Transverse colon (tissue), 4 donors: Measurements from ENCODE around the gene ZDHHC16. TPM values are rescaled to one million over a fixed set of nuclear protein-coding genes. Genes with fewer than 3 reads are reported as not detected.

Experiments used
- DNase-seq: peaks from one replicate; pipeline ENCODE4 v3.0.0-alpha.2; 2019
- H3K27ac ChIP-seq, 4 donors: fragments of 200-600 bp; sonication (generic); 2 replicates each; pipeline ENCODE4 v1.5.1; 2016 to 2018; ENCODE audit warnings: inconsistent platforms in 4 of 4
- H3K27me3 ChIP-seq: fragments of 200-600 bp; sonication (generic); 2 replicates; pipeline ENCODE4 v1.5.1; 2017; ENCODE audit warnings: inconsistent platforms
- H3K36me3 ChIP-seq, 4 donors: fragments of 200-600 bp; sonication (generic); 2 replicates each; pipeline ENCODE4 v1.5.1; 2017 to 2019; ENCODE audit warnings: inconsistent platforms in 4 of 4
- H3K4me1 ChIP-seq, 4 donors: fragments of 200-600 bp; sonication (generic); 2 replicates each; pipeline ENCODE4 v1.5.1; 2017 to 2020; ENCODE audit warnings: inconsistent platforms in 4 of 4
- H3K4me3 ChIP-seq, 4 donors: fragments of 200-600 bp; sonication (generic); 1 replicate in 1 of 4; 2 replicates in 3 of 4; pipeline versions ENCODE4 v1.5.1 to v1.6.1; 2017 to 2019; ENCODE audit warnings: inconsistent platforms in 4 of 4
- H3K9me3 ChIP-seq, 2 donors: fragments of 200-600 bp; sonication (generic); 2 replicates each; pipeline ENCODE4 v1.5.1; 2017 to 2019; ENCODE audit warnings: inconsistent platforms in 2 of 2
- EP300 ChIP-seq: sonication (generic); formaldehyde crosslinking; IDR thresholded peaks from one replicate; pipeline ENCODE4 v1.6.1; 2017; ENCODE audit warnings: antibody characterized with exemption, low read depth
- POLR2A ChIP-seq: fragments of 450-650 bp; IDR thresholded peaks from one replicate; pipeline ENCODE4 v1.6.1; 2016; ENCODE audit warnings: antibody characterized with exemption, mild to moderate bottlenecking, moderate library complexity
- POLR2AphosphoS5 ChIP-seq, 3 donors: sonication (generic); formaldehyde crosslinking; IDR thresholded peaks; one replicate each; pipeline ENCODE4 v1.6.1; 2016; ENCODE audit warnings: antibody characterized with exemption in 3 of 3
- WGBS, 2 donors: methylation state at CpG; one replicate each; pipeline ENCODE4 v1.1.5; 2018; ENCODE audit warnings: low coverage in 1 of 2; 5-methylcytosine and 5-hydroxymethylcytosine counted together
- in situ Hi-C, 4 donors: fragments of 200-750 bp; cut with MboI; loops; one replicate each; pipeline versions ENCODE4 v1.15.0 to v1.15.1; 2017; ENCODE audit warnings: low sequenced_read_pairs in 3 of 4, low pct_ligation_motif_present in 1 of 4, low pct_unique_long_range_greater_than_20kb in 1 of 4
- intact Hi-C: fragments of 100-400 bp; cut with DNase I; formaldehyde crosslinking; loops from one replicate; pipeline ENCODE4 v1.15.1; 2023; ENCODE audit warnings: low total_unique reads
- total RNA-seq, 4 donors: library from RNA; depleted of rRNA; stranded (reverse); fragments of >200 nt; gene quantifications; one replicate each; pipeline ENCODE4 v1.1.0, GENCODE V29; 2016
- TF ChIP-seq, protein P1 (sequence below), 5 experiments: fragments of 200-600 bp in 3 of 5; fragments of 450-650 bp in 2 of 5; sonication (generic) in 3 of 5; IDR thresholded peaks; 1 replicate in 2 of 5; 2 replicates in 3 of 5; pipeline ENCODE4 v1.5.1; 2016 to 2017; ENCODE audit warnings: antibody characterized with exemption in 5 of 5, inconsistent platforms in 3 of 5, mild to moderate bottlenecking in 2 of 5, moderate library complexity in 1 of 5

Gene ZDHHC16
- total RNA-seq, 4 donors from 2014 or later, result 10.8 to 36.2 (median 32.7) TPM

DNA sequence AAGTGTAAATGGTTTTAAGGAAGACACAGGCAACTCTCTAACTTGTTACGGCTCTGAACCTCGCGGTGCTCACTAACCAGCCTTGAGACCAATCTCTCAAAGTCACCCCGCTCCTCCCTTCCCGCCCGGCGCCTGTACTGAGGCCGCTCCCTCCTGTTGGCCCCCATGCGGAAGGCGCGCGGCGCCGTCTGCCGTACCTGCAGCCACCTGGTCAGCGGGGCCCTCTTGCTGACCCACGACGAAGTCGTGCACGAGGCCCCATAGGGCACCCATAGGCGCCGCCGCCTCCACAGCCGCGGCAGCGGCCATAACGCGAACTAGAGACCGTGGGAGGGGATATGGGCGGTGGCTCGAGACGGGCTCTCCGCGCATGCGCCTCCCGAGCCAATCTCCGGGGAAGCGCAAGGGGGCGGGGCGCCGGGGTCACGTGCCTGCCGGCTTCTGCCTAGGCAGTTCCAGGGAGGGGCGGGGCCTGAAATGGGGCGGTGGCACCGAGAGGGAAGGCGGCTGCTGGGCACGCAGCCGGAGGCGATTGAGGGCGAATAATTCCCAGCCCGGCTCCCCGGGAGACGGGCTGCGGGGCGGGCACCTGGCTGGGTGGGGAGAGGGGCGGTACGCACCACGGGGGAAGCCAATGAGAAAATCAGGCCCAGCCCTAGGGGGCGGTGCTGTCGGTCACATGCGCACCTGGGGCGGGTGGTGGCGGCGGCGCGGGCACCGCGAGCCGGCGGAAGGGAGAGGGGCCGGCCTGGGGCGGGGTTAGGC is 52.3 kb downstream of the ZDHHC16 start, which contains the start of gene MMS19:
MMS19 (minus strand) TSS at position 347 of the 765 bp plus-strand sequence; CDS start at position 309, 38 bp downstream.
- in situ Hi-C loops, result no loop called here
- intact Hi-C loops, result no loop called here
- peak; percentile 100 for DNase-seq
- Histone ChIP-seq H3K4me3 (peak within 1 kb of the TSS; percentile 78 to 92 (median 86)), H3K4me1 (peaks cover 9 to 36% (median 18%) of the 10 kb centered on the region in 4 donors), H3K9me3 (no peaks in the 10 kb centered on the region), H3K27me3 (peaks cover 17% of the 10 kb centered on the region), H3K36me3 (no peaks in the 10 kb centered on the region), H3K27ac (peak within 1 kb of the TSS; percentile 90 to 99 (median 94))
- 1% methylated on average over 57 of the region's 73 CpGs; no CpG with 5 or more reads in 1 of the 2 donors for WGBS, 2 donors
- TF ChIP-seq EP300, result no peak
- TF ChIP-seq, protein P1, sequence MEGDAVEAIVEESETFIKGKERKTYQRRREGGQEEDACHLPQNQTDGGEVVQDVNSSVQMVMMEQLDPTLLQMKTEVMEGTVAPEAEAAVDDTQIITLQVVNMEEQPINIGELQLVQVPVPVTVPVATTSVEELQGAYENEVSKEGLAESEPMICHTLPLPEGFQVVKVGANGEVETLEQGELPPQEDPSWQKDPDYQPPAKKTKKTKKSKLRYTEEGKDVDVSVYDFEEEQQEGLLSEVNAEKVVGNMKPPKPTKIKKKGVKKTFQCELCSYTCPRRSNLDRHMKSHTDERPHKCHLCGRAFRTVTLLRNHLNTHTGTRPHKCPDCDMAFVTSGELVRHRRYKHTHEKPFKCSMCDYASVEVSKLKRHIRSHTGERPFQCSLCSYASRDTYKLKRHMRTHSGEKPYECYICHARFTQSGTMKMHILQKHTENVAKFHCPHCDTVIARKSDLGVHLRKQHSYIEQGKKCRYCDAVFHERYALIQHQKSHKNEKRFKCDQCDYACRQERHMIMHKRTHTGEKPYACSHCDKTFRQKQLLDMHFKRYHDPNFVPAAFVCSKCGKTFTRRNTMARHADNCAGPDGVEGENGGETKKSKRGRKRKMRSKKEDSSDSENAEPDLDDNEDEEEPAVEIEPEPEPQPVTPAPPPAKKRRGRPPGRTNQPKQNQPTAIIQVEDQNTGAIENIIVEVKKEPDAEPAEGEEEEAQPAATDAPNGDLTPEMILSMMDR (IDR thresholded peaks at IDR 0.05), result peak in 1 of 5 experiments; percentile 11
- TF ChIP-seq POLR2A, result peak; percentile 75
- peak; percentile 54 to 85 (median 77) for TF ChIP-seq POLR2AphosphoS5 (IDR thresholded peaks at IDR 0.05)

DNA sequence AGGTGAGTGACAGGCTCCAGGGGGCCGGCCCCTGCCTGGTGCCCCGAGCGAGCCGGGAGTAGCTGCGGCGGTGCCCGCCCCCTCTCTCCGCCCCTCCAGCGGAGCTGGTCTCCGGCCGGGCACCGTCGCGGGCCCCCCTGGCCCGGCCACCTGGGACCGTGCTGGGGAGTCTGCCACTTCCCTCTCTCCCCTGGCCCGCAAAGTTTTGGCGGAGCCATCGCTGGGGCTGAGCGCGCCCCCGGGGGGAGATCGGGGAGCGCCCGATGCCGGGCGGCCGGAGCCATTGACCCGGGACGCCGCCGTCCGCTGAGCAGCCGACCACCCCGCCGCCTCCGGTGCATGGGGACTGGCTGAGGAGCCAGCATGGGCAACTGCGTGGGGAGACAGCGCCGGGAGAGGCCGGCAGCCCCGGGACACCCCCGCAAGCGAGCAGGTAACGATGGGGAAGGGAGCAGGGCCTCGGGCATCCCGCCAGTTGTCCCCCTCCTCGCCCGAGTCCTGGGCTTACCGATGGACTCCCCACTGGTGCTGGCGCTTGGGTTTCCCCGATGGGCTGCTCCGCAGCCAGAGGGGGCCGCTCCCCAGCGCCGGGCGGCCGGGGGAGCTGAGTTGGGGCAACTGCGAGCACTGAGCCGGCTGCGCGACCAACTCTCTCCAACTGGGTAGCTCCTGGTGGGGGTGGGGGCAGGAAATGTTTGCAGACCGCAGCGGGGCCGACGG is 53.0 kb downstream of the ZDHHC16 start, which contains the start of gene UBTD1:
UBTD1 (plus strand) TSS at position 84 of the 720 bp plus-strand sequence; CDS start at position 364, 280 bp downstream.
- peak; percentile 43 for DNase-seq
- Histone ChIP-seq H3K27ac (peak within 1 kb of the TSS; percentile 90 to 99 (median 94)), H3K27me3 (peaks cover 17% of the 10 kb centered on the region), H3K4me3 (peak within 1 kb of the TSS; percentile 78 to 92 (median 86)), H3K9me3 (no peaks in the 10 kb centered on the region), H3K36me3 (no peaks in the 10 kb centered on the region), H3K4me1 (peaks cover 9 to 34% (median 18%) of the 10 kb centered on the region in 4 donors)
- in situ Hi-C loops (no loop called here), intact Hi-C loops (no loop called here)
- 0% methylated on average over 47 of the region's 66 CpGs; no CpG with 5 or more reads in 1 of the 2 donors for WGBS, 2 donors
- TF ChIP-seq, protein P1 (IDR thresholded peaks at IDR 0.05), result no peak
- no peak for TF ChIP-seq EP300
- TF ChIP-seq POLR2AphosphoS5 (IDR thresholded peaks at IDR 0.05), result no peak
- no peak for TF ChIP-seq POLR2A

DNA sequence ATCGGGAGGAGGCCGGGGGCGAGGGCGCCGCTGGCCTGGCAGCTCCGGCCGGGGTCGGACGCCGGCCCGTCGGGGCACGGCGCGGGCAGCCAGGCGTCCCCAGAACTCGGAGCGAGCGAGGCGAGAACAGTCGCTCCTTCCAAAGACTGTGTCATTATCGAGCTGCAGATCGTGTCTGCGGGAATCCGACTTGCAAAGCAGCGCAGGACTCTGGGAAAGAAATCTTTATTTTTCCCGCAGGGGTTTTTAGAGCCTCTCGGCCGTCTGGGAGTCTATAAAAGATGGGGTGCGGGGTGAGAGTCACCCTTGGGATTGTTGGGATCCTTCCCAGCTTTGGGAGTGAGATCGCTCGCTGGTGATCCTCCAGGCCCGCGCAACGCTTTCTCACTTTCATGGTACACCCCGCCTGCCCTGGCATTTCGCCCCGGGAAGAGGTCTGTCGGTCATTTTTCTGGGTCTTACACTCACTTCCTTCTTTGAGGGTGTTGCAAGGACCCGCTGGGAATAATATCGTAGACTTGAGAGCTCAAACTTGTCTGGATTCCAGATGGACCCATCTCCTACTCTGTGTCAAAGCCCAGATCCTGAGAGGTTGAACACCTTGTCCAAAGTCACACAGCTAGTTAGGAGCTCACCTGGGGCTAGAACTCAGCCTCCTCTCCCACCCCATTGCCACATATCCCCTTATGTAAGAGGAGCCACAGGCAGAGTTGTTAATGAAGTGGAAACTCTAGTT is 53.8 kb downstream of the ZDHHC16 start:
- peak; percentile 53 for DNase-seq
- Histone ChIP-seq H3K27me3 (peaks cover 17% of the 10 kb centered on the region), H3K36me3 (no peaks in the 10 kb centered on the region), H3K4me3 (peak overlapping the region; percentile 75 to 92 (median 79)), H3K9me3 (no peaks in the 10 kb centered on the region), H3K27ac (peak overlapping the region; percentile 90 to 99 (median 94)), H3K4me1 (peaks cover 9 to 27% (median 18%) of the 10 kb centered on the region in 4 donors)
- intact Hi-C loops (no loop called here), in situ Hi-C loops (no loop called here)
- 3 to 4% methylated on average over 8 to 38 of the region's 41 CpGs for WGBS, 2 donors
- no peak for TF ChIP-seq POLR2AphosphoS5 (IDR thresholded peaks at IDR 0.05)
- TF ChIP-seq, protein P1 (IDR thresholded peaks at IDR 0.05), result no peak
- no peak for TF ChIP-seq EP300
- no peak for TF ChIP-seq POLR2A
